Activated CD4-positive, alpha-beta T cell treated with anti-CD3 and anti-CD28 coated beads for 48 hours (primary cell): ENCODE results near the gene ULK4.
"Not testable (repeated sequence)": the region's sequence is repeated elsewhere in the genome, so short reads cannot be mapped to it uniquely, and the experiment has no call there.

Experiments
- DNase-seq: peaks from one replicate; pipeline ENCODE4 v3.0.0-alpha.2; 2020

ULK4 gene

DNA sequence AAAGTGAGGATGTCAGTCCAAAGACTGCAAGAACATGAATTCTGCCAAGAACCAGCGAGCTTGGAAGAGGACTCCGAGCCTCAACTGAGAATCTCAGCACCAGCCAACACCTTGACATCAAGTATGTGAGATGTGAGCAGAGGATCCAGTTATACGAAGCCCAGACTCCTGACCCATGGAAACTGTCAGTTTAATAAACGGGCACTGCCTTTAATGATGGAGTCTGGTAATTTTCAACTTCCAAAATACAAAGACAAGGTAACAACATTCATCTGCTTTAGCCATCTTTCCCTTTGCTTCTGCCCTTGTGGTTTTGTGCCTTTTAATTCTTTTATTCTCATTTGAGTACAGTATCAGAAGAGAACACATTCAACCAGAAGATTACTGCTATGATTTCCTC, 211.9 kb downstream of the ULK4 start:
- DNase-seq, result no peak

DNA sequence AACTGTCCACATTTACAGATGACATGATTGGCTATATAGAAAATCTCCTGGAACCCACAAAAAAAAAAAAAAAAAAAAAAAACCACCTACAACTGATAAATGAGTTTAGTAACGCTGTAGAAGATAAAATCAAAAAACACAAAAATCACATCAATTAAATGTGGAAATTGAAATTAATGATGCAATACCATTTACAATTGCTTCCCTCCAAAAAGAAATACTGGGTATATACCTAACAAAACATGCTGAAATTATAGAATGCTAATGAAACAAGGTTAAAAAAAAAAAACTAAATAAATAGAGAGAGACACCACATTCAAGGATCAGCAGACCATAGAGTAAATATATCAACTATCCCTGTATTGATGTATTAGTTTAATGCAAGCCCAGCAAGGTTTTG, 215.7 kb downstream of the ULK4 start:
- DNase-seq, result no peak

GRCh38 chr3:41742121-41742520, 219.8 kb downstream of the ULK4 start:
- DNase-seq, result no peak

DNA sequence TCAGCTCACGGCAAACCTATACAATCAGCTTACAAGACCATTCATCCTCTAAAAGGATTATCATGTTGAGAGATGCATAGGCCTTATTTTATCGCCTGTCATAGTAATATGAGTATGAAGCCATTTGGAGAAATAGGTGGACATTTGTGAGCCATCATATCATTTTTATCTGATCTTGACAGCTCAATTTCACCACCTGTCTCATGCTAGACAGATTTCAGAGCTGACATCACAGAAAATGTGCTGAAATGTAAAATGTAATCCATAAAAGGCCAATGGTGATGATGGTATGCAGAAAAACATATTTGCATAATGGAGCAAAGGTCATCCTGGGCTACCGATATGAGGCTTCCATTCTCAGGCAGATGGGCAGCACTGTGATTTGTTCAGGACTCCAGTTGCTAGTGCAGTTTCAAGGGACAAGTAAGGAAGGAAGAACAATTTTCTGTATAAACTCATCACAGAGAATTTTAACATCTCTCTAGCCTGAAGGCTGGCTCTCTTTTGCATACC, 221.5 kb downstream of the ULK4 start:
- no peak for DNase-seq

DNA sequence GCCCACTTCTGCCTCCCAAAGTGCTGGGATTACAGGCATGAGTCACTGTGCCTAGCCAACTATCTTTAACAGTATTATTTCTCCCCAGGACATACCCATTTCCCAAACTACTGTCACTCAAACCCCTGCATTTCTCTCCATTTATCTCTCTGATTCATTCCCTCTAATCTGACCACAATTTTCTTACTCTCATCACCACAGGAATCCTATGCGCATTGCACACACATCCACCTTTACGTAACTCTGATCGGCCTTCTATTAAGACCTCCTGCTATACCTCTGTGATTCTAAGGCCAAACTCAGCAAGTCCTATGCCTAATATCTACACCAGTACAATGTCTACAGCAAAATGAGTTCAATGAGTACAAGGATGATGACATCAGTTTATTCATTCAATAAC, 235.0 kb downstream of the ULK4 start:
- DNase-seq, result no peak

DNA sequence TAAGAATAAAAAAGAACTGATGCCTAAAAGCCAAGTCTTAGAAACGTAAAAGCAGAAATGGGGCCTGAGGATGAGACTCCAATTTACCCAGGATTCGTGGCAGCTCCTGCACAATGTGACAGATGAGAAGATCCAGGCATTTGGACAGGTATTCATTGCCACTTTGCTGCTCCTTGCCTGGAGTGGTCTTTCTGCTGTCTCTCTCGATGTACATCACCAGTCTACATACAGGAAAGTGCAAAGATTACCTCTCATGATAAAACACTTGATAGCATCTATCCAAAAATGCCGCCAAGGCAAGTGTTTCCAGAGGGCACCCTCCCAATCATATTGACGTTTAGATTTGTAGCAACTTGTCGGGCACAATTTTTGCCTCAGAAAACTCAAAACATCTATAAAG, 244.3 kb downstream of the ULK4 start:
- DNase-seq, result no peak

- no peak for DNase-seq
Observed at GRCh38 chr3:41716471-41716870, 245.4 kb downstream of the ULK4 start.

- DNase-seq, result no peak
Observed at GRCh38 chr3:41715376-41715775, 246.5 kb downstream of the ULK4 start.

- DNase-seq, result no peak
Observed at GRCh38 chr3:41711651-41712050, 250.3 kb downstream of the ULK4 start.

- DNase-seq, result no peak
Observed at GRCh38 chr3:41710646-41711388, 251.1 kb downstream of the ULK4 start.

- not testable (repeated sequence) for DNase-seq
Observed at GRCh38 chr3:41709213-41709612, 252.7 kb downstream of the ULK4 start.

- DNase-seq, result no peak
Observed at GRCh38 chr3:41708176-41708575, 253.7 kb downstream of the ULK4 start.

DNA sequence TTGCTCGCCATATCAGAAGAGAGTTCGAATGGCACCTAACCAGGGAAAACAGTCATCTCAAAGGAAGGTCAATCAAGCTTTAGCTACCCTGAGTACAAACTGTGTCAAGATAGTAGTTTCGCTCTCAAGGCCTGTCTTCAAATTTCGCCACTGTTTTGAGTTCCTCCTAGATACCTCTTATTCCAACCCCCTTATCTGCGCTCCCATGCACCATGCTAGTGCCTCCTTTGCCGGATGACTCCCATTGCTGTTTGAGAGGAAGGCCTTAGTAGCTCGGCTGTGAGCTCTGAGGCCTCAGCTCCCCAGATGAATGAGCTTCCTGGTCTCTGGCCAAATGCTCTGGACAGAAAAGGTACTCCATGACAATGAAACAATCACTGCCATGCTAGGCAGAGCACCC, 256.0 kb downstream of the ULK4 start:
- no peak for DNase-seq

GRCh38 chr3:41701191-41701698, 260.7 kb downstream of the ULK4 start:
- DNase-seq, result no peak

DNA sequence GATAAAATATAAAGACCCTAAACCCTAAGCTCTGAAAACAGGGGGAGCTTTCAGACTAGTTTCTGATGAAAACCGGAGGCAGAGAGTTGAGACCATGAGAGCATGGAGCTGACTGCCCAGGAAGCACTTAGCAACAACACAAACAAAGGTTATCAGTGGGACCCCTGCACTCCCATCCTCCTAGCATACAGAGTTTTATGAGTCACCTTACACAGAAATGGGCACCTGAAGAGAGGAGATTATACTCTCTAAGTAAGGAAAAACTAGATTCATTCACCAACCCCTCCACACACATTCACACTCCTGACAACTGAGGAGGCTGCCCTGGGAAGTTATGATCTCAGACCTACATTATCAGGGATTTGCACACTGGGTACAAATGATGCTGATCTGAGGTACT, 261.7 kb downstream of the ULK4 start:
- DNase-seq, result no peak

- DNase-seq, result no peak
Observed at GRCh38 chr3:41698898-41699297, 263.0 kb downstream of the ULK4 start.

GRCh38 chr3:41697702-41698101, 264.2 kb downstream of the ULK4 start:
- no peak for DNase-seq

- DNase-seq, result not testable (repeated sequence)
Observed at GRCh38 chr3:41695806-41696205, 266.1 kb downstream of the ULK4 start.

DNA sequence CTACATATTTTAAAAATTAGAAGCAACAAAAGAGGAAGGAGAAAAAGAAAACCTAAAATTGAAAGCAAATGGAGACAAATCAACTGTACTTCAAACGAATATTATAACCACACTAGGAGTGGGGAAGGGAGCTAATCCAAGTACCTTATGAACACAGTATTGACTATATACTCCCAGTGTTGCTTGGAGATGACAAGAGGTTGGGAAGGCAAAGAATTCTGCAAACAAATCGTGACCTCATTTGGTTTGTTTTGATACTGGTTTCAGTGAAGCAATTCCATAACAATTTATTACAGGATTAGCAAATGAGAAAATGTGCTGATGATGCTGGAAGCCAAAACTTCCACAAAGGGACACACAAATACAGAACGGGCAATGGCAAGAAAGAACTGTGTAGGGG, 268.1 kb downstream of the ULK4 start:
- DNase-seq, result no peak

DNA sequence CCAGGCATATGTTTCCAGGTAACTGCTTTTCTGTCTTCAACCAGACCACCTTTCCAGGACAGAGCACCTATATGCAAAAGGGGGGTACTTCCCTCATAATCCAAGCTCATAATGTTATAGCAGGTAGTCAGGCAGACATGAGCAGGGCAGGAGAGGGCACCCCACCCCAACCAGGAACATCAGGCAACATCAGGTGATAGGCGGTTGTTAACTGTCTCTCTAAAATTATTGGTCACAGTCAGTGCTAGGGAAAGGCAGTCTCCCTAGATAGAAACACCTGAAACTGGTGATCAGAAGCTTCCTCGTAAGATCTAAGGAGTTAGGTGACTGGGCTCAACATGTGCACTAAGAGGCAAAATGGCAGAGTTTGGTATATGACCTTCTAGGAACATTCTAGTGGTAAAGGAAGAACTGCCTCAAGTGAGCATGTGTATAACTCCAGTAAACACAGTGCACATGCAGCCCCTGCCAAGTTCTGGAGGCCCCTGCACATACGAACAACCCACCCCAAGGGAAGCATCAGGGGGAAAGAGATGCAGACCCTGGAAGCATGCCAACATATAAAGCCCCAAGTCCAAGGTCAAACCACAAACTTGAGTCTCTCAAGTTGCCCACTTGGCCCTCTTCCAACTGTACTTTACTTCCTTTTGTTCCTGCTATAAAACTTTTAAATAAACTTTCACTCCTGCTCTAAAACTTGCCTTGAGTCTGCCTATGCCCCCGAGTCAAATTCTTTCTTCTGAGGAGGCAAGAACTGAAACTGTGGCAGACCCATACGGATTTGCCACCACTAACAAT, 270.9 kb downstream of the ULK4 start:
- DNase-seq, result no peak

DNA sequence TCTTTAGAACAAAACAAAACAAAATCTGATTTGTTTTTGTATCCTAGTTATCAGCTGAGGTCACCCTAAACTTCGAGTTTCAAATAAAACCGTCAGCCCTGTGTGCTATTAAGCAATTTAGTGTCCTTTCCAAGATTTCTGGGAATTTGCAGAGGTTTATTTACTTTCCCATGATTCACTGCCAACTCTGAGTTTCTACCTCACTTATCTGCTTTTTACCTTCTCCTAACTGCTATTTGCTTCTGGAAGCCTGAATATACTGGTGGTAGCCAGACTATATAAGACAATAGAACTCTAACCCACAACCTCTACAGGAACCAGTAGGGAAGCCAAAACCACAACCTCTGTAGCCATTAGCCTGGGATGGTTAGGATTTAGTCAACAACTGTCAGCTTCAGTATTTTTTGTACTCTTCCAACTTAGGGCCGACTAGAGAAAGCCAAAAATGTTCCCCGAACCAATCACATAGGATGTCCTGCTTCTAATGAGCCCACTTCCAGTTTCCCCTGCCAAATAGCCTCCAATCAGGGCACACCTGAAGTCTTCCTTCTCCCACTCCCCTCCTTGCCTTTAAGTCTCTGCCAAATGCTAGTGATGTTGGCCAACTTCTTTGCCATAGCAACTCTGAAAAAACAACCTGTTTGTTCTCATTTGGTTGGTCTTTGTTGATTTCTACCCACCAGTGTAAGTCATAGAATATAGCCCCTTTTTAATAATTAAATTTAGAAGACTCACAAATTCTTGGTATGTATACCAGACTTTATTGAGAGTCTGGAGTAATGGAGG, 273.1 kb downstream of the ULK4 start:
- DNase-seq, result no peak

GRCh38 chr3:41684797-41685735, 276.8 kb downstream of the ULK4 start:
- DNase-seq, result no peak
